ENCODE data around the gene ZNF420. TPM values are rescaled to one million over a fixed set of nuclear protein-coding genes. Genes with fewer than 3 reads are reported as not detected.
"Not testable (repeated sequence)": the region's sequence is repeated elsewhere in the genome, so short reads cannot be mapped to it uniquely, and the experiment has no call there.

The ZNF420 gene
- total and polyA plus RNA-seq, 4 donors: 2.0 to 5.2 (median 3.4) TPM

DNA sequence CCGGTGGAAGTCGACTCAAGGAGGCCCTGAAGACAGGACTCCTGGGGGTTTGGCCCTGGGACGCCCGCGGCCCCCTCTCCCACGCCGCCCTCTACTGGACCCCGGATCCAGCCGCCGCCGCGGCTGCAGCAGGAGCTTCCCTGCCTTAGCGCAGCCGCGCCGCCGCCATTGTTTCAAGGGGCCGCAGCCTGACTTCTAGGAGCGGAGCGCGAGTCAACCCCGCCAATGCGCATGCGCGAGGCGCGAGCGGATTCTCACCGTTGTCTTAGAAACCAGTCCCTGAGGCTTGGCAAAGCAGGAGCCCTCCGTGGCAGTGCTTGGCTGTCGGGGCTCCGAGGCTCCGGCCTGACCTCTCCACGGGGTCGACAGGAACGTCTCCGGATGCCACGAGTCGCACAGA, 19.1 kb upstream of the ZNF420 start:
- 46% methylated on average over 39 of the region's 39 CpGs for WGBS
- H3K27ac ChIP-seq (ENCODE audit: low read depth in 1 of 2, low read length in 2 of 2): no peak overlapping the region
- no peaks in the 10 kb centered on the region for H3K4me1 ChIP-seq (ENCODE audit: control insufficient read depth in 4 of 4, insufficient read depth in 4 of 4, low read length in 3 of 4)
- H3K9ac ChIP-seq (ENCODE audit: low read depth in 1 of 2, low read length in 2 of 2): no peak overlapping the region
- DNase-seq (ENCODE audit: low spot score): no peak
- H3K9me3 ChIP-seq (ENCODE audit: control insufficient read depth in 4 of 4, low read length in 3 of 4): peaks cover 28 to 61% (median 42%) of the 10 kb centered on the region in 4 donors
- H3K4me3 ChIP-seq (ENCODE audit: low read depth in 1 of 3, low read length in 3 of 3): peak overlapping the region in 2 of 3 donors; percentile 11 to 53
- no peak for TF ChIP-seq RXRA (IDR thresholded peaks at IDR 0.05)
- TF ChIP-seq, protein P1, sequence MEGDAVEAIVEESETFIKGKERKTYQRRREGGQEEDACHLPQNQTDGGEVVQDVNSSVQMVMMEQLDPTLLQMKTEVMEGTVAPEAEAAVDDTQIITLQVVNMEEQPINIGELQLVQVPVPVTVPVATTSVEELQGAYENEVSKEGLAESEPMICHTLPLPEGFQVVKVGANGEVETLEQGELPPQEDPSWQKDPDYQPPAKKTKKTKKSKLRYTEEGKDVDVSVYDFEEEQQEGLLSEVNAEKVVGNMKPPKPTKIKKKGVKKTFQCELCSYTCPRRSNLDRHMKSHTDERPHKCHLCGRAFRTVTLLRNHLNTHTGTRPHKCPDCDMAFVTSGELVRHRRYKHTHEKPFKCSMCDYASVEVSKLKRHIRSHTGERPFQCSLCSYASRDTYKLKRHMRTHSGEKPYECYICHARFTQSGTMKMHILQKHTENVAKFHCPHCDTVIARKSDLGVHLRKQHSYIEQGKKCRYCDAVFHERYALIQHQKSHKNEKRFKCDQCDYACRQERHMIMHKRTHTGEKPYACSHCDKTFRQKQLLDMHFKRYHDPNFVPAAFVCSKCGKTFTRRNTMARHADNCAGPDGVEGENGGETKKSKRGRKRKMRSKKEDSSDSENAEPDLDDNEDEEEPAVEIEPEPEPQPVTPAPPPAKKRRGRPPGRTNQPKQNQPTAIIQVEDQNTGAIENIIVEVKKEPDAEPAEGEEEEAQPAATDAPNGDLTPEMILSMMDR (IDR thresholded peaks at IDR 0.05; ENCODE audit: low read depth, low read length, missing input control): no peak
- H3K27me3 ChIP-seq (ENCODE audit: control insufficient read depth in 4 of 4, insufficient read depth in 4 of 4, low read length in 3 of 4): no peaks in the 10 kb centered on the region
- no peaks in the 10 kb centered on the region for H3K36me3 ChIP-seq (ENCODE audit: control insufficient read depth in 4 of 4, insufficient read depth in 3 of 4, low read depth in 1 of 4, low read length in 3 of 4)

DNA sequence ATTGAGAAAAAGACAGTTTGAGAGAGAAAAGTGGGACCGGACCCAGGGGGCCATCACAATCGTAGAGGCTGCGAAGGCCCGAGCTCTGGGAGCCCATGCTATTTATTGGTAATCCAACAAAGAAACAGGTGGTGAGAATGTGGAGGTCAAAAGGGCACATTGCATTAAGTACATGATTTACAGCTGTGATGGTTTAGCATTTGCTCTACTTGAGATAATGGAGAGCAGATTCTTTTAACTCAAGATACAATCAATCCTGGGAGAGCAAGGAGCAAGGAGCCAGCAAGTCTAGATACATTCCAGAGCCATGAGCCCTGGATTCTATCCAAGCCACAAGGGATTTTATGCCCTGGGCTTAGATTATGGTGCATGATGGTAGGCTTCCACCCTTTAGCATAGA, 13.3 kb upstream of the ZNF420 start:
- peaks cover 9 to 34% (median 19%) of the 10 kb centered on the region in 4 donors for H3K9me3 ChIP-seq (ENCODE audit: control insufficient read depth in 4 of 4, low read length in 3 of 4)
- not testable (repeated sequence) for H3K27ac ChIP-seq (ENCODE audit: low read depth in 1 of 2, low read length in 2 of 2); H3K9ac ChIP-seq (ENCODE audit: low read depth in 1 of 2, low read length in 2 of 2); H3K4me1 ChIP-seq (ENCODE audit: control insufficient read depth in 4 of 4, insufficient read depth in 4 of 4, low read length in 3 of 4); H3K36me3 ChIP-seq (ENCODE audit: control insufficient read depth in 4 of 4, insufficient read depth in 3 of 4, low read depth in 1 of 4, low read length in 3 of 4); DNase-seq (ENCODE audit: low spot score); H3K27me3 ChIP-seq (ENCODE audit: control insufficient read depth in 4 of 4, insufficient read depth in 4 of 4, low read length in 3 of 4)
- 79% methylated on average over 4 of the region's 4 CpGs for WGBS
- H3K4me3 ChIP-seq (ENCODE audit: low read depth in 1 of 3, low read length in 3 of 3): peak overlapping the region in 1 of 3 donors; percentile 45

DNA sequence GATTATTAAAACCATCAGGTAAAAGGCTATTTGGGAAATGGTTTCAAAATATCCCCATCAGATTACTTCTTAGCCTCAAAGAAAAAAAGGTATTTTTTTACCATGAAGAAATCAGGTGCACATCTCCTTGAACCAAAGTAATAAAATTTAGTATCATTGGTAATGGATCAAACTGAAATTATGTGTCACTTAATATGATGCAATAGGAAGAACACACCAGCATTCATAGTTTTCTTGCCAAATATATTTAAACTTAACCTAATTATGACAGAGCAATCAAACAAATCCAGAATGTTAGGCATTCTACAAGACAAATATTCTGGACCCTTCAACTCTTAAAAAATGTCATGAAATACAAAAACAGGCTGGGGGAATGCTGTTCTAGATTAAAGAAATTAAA, 4.1 kb upstream of the ZNF420 start:
- no peaks in the 10 kb centered on the region for H3K36me3 ChIP-seq (ENCODE audit: control insufficient read depth in 4 of 4, insufficient read depth in 3 of 4, low read depth in 1 of 4, low read length in 3 of 4)
- peaks cover under 1 to 10% (median 5%) of the 10 kb centered on the region in 4 donors for H3K4me1 ChIP-seq (ENCODE audit: control insufficient read depth in 4 of 4, insufficient read depth in 4 of 4, low read length in 3 of 4)
- no peak overlapping the region for H3K4me3 ChIP-seq (ENCODE audit: low read depth in 1 of 3, low read length in 3 of 3)
- no peaks in the 10 kb centered on the region for H3K27me3 ChIP-seq (ENCODE audit: control insufficient read depth in 4 of 4, insufficient read depth in 4 of 4, low read length in 3 of 4)
- no peak overlapping the region for H3K27ac ChIP-seq (ENCODE audit: low read depth in 1 of 2, low read length in 2 of 2)
- DNase-seq (ENCODE audit: low spot score): no peak
- no peak for TF ChIP-seq HNF4G (IDR thresholded peaks at IDR 0.05)
- H3K9me3 ChIP-seq (ENCODE audit: control insufficient read depth in 4 of 4, low read length in 3 of 4): peaks cover 0 to 8% (median 3%) of the 10 kb centered on the region in 4 donors
- no peak overlapping the region for H3K9ac ChIP-seq (ENCODE audit: low read depth in 1 of 2, low read length in 2 of 2)

DNA sequence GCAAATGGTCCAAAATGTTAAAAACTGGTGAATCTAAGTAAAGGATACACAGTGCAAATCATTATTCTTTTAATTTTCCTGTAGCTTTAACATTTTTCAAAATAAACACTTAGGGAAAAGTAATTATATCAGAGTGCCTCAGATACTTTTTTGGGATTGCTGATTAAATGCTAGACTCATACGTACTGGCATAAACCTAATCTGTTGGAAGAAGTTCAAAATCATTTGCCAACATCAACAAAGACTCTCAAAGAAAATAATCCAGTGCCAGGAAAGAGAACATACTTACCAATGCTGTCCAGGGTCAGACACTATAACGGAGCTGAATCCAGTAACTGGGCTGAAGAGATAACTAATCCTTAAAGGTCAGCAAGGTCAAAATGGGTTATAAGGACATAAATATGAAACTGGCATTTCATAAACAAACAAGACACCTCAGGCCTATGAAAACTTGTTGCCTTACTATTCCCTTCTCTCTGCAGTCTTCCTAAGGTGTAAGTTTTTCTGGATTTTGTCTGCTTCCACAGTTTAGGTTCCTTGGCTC, 3.3 kb upstream of the ZNF420 start:
- DNase-seq (ENCODE audit: low spot score): no peak
- Histone ChIP-seq H3K9ac (ENCODE audit: low read depth in 1 of 2, low read length in 2 of 2) (no peak overlapping the region), H3K27ac (ENCODE audit: low read depth in 1 of 2, low read length in 2 of 2) (no peak overlapping the region), H3K9me3 (ENCODE audit: control insufficient read depth in 4 of 4, low read length in 3 of 4) (peaks cover 0 to 5% (median 2%) of the 10 kb centered on the region in 4 donors), H3K4me3 (ENCODE audit: low read depth in 1 of 3, low read length in 3 of 3) (no peak overlapping the region), H3K36me3 (ENCODE audit: control insufficient read depth in 4 of 4, insufficient read depth in 3 of 4, low read depth in 1 of 4, low read length in 3 of 4) (no peaks in the 10 kb centered on the region), H3K27me3 (ENCODE audit: control insufficient read depth in 4 of 4, insufficient read depth in 4 of 4, low read length in 3 of 4) (no peaks in the 10 kb centered on the region), H3K4me1 (ENCODE audit: control insufficient read depth in 4 of 4, insufficient read depth in 4 of 4, low read length in 3 of 4) (peaks cover 3 to 13% (median 8%) of the 10 kb centered on the region in 4 donors)
- TF ChIP-seq, protein P2, sequence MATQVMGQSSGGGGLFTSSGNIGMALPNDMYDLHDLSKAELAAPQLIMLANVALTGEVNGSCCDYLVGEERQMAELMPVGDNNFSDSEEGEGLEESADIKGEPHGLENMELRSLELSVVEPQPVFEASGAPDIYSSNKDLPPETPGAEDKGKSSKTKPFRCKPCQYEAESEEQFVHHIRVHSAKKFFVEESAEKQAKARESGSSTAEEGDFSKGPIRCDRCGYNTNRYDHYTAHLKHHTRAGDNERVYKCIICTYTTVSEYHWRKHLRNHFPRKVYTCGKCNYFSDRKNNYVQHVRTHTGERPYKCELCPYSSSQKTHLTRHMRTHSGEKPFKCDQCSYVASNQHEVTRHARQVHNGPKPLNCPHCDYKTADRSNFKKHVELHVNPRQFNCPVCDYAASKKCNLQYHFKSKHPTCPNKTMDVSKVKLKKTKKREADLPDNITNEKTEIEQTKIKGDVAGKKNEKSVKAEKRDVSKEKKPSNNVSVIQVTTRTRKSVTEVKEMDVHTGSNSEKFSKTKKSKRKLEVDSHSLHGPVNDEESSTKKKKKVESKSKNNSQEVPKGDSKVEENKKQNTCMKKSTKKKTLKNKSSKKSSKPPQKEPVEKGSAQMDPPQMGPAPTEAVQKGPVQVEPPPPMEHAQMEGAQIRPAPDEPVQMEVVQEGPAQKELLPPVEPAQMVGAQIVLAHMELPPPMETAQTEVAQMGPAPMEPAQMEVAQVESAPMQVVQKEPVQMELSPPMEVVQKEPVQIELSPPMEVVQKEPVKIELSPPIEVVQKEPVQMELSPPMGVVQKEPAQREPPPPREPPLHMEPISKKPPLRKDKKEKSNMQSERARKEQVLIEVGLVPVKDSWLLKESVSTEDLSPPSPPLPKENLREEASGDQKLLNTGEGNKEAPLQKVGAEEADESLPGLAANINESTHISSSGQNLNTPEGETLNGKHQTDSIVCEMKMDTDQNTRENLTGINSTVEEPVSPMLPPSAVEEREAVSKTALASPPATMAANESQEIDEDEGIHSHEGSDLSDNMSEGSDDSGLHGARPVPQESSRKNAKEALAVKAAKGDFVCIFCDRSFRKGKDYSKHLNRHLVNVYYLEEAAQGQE (IDR thresholded peaks at IDR 0.05): no peak
- no peak for TF ChIP-seq GABPA (IDR thresholded peaks at IDR 0.05 in 1 of 2, conservative IDR thresholded peaks at IDR 0.05 in 1 of 2)
- no peak for TF ChIP-seq NR2F2 (IDR thresholded peaks at IDR 0.05)
- no peak for TF ChIP-seq RAD21 (IDR thresholded peaks at IDR 0.05)
- WGBS: 21% methylated on average over 2 of the region's 2 CpGs

DNA sequence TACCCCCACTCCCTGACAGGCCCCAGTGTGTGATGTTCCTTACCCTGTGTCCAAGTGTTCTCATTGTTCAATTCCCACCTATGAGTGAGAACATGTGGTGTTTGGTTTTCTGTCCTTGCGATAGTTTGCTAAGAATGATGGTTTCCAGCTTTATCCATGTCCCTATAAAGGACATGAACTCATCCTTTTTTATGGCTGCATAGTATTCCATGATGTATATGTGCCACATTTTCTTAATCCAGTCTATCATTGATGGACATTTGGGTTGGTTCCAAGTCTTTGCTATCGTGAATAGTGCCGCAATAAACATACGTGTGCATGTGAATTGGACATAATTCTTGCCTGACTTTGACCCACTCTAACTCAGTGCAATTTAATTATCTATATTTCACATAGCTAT, 1.7 kb upstream of the ZNF420 start:
- not testable (repeated sequence) for H3K9me3 ChIP-seq (ENCODE audit: control insufficient read depth in 4 of 4, low read length in 3 of 4); H3K9ac ChIP-seq (ENCODE audit: low read depth in 1 of 2, low read length in 2 of 2); DNase-seq (ENCODE audit: low spot score); H3K27me3 ChIP-seq (ENCODE audit: control insufficient read depth in 4 of 4, insufficient read depth in 4 of 4, low read length in 3 of 4); H3K36me3 ChIP-seq (ENCODE audit: control insufficient read depth in 4 of 4, insufficient read depth in 3 of 4, low read depth in 1 of 4, low read length in 3 of 4); H3K4me3 ChIP-seq (ENCODE audit: low read depth in 1 of 3, low read length in 3 of 3); H3K27ac ChIP-seq (ENCODE audit: low read depth in 1 of 2, low read length in 2 of 2)
- WGBS: 96% methylated on average over 4 of the region's 4 CpGs
- H3K4me1 ChIP-seq (ENCODE audit: control insufficient read depth in 4 of 4, insufficient read depth in 4 of 4, low read length in 3 of 4): peaks cover 3 to 13% (median 8%) of the 10 kb centered on the region in 4 donors

All from liver (tissue), 9 donors.